Measurements from ENCODE around the gene MRPL12.

Gene MRPL12

DNA sequence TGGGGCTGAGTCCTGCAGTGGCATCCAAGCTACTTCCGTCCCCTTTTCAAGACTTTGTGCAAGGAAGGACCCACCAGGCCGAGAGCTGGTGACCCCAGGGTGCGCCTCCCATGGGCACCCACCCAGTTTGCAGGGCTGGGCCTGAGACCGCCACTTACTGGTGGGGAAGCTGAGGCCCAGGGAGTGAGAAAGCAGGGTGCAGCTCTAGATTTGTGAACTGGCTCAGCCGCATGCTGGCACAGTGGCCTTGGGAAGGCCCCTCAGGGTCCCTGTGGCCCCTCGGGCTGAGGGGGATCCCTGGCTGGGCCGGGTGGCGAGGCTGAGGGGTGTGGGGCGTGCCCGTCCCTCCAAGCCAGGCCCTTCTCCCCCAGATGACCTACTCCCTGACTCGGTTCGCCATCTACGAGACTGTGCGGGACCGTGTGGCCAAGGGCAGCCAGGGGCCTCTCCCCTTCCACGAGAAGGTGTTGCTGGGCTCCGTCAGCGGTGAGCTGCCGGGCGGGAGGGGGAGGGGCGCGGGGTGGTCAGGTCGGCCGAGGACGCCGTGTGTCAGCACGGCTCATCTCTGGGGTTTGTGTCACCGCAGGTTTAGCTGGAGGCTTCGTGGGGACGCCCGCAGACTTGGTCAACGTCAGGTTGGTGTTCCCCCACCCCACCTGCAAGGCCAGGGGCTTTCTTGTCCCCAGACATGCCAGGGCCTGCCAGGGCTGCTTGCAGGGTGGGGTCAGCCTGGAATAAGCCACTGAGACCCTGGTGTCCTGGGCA is 12.1 kb downstream of the MRPL12 start:
- Histone ChIP-seq H3K9me3 (ENCODE audit: control insufficient read depth, low read length) (no peaks in the 10 kb centered on the region), H3K27ac (peak overlapping the region; percentile 96), H3K4me1 (peaks cover 28% of the 10 kb centered on the region), H3K4me2 (ENCODE audit: low read length) (no peak overlapping the region), H3K79me2 (peaks cover 14% of the 10 kb centered on the region), H3K27me3 (ENCODE audit: control insufficient read depth, insufficient read depth, low read length) (no peaks in the 10 kb centered on the region), H3K36me3 (ENCODE audit: control insufficient read depth, insufficient read depth, low read length) (no peaks in the 10 kb centered on the region), H3K4me3 (ENCODE audit: low read depth, low read length) (no peak overlapping the region), H3K9ac (no peak overlapping the region), H2AFZ (no peak overlapping the region)
- no peak for TF ChIP-seq CTCF (IDR thresholded peaks at IDR 0.05)

DNA sequence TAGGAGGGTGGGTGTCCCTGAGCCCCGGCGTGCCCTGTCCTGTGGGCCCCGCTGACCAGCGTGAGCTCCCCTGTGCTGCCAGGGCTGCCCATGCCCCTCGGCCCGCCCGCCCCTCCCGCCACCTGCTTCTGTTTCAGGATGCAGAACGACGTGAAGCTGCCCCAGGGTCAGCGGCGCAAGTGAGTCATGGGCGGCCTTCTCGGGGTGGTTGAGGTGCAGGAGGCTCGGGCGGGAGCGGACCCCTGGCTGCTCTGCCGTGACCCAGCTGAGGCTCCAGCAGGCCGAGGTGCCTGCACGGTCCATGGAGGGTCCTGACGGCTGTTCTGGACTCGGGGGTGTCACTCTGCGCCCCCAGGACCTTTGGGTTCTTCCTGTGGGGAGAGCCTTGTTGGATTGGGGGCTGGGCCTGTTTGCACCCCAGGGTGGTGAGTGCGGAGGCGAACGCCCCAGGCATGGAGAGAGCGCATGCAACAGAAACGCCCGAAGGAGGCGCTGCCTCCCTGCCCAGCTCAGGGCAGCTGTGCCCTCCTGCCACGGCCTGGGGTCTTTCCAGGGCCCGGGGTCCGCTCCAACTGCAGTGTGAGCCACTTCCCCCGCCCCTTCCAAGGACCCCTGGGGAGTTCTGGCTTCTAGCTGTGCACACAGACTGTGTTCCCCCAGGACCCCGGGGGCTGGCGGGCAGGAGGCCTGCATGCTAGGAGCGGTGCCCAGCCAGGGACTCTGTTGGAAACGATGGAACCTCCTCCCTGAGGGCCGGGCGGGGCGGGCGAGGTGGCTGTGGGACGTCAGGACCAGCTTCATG is 12.9 kb downstream of the MRPL12 start:
- no peak for TF ChIP-seq CTCF (IDR thresholded peaks at IDR 0.05)

GRCh38 chr17:81716674-81716996 is 13.5 kb downstream of the MRPL12 start:
- no peak overlapping the region for H3K9ac ChIP-seq
- no peaks in the 10 kb centered on the region for H3K9me3 ChIP-seq (ENCODE audit: control insufficient read depth, low read length)
- peaks cover 14% of the 10 kb centered on the region for H3K79me2 ChIP-seq
- TF ChIP-seq CTCF (IDR thresholded peaks at IDR 0.05), result no peak
- no peaks in the 10 kb centered on the region for H3K36me3 ChIP-seq (ENCODE audit: control insufficient read depth, insufficient read depth, low read length)
- no peak overlapping the region for H3K27ac ChIP-seq
- H2AFZ ChIP-seq, result no peak overlapping the region
- no peaks in the 10 kb centered on the region for H3K27me3 ChIP-seq (ENCODE audit: control insufficient read depth, insufficient read depth, low read length)
- no peak overlapping the region for H3K4me3 ChIP-seq (ENCODE audit: low read depth, low read length)
- H3K4me2 ChIP-seq (ENCODE audit: low read length), result no peak overlapping the region
- peaks cover 26% of the 10 kb centered on the region for H3K4me1 ChIP-seq

More for the DNA sequence above, 12.9 kb downstream of the MRPL12 start:
- Histone ChIP-seq H3K36me3 (ENCODE audit: control insufficient read depth, insufficient read depth, low read length) (no peaks in the 10 kb centered on the region), H3K4me3 (ENCODE audit: low read depth, low read length) (no peak overlapping the region), H3K4me1 (peaks cover 24% of the 10 kb centered on the region), H3K79me2 (peaks cover 14% of the 10 kb centered on the region), H3K9ac (no peak overlapping the region), H2AFZ (no peak overlapping the region), H3K4me2 (ENCODE audit: low read length) (no peak overlapping the region), H3K9me3 (ENCODE audit: control insufficient read depth, low read length) (no peaks in the 10 kb centered on the region), H3K27me3 (ENCODE audit: control insufficient read depth, insufficient read depth, low read length) (no peaks in the 10 kb centered on the region), H3K27ac (no peak overlapping the region)

GRCh38 chr17:81717049-81717765 is 14.0 kb downstream of the MRPL12 start:
- no peak overlapping the region for H2AFZ ChIP-seq
- no peaks in the 10 kb centered on the region for H3K9me3 ChIP-seq (ENCODE audit: control insufficient read depth, low read length)

More at GRCh38 chr17:81717049-81717765, 14.0 kb downstream of the MRPL12 start:
- no peak overlapping the region for H3K4me2 ChIP-seq (ENCODE audit: low read length)
- H3K27ac ChIP-seq, result no peak overlapping the region
- peaks cover 31% of the 10 kb centered on the region for H3K4me1 ChIP-seq
- no peak overlapping the region for H3K9ac ChIP-seq
- H3K27me3 ChIP-seq (ENCODE audit: control insufficient read depth, insufficient read depth, low read length), result no peaks in the 10 kb centered on the region
- H3K4me3 ChIP-seq (ENCODE audit: low read depth, low read length), result no peak overlapping the region
- peaks cover 14% of the 10 kb centered on the region for H3K79me2 ChIP-seq
- H3K36me3 ChIP-seq (ENCODE audit: control insufficient read depth, insufficient read depth, low read length), result no peaks in the 10 kb centered on the region
- no peak for TF ChIP-seq CTCF (IDR thresholded peaks at IDR 0.05)

Measured in parathyroid adenoma (tissue), 2 donors.